Mesenchymal stem cell (in vitro differentiated cells and primary cell): ENCODE measurements around the gene GFRA4.

Experiments used
- DNase-seq: peaks from one replicate; pipeline ENCODE4 v3.0.0-alpha.2; 2013
- H2AFZ ChIP-seq: one replicate; pipeline ENCODE4 v1.6.1; 2013; ENCODE audit warnings: low read depth, mild to moderate bottlenecking, control low read depth, inconsistent platforms, low read length, moderate library complexity
- H2AK5ac ChIP-seq: 2 replicates; pipeline ENCODE4 v1.6.1; 2013; ENCODE audit warnings: low read length, moderate library complexity, mild to moderate bottlenecking, inconsistent platforms; ENCODE audit not compliant: severe bottlenecking
- H2BK120ac ChIP-seq: one replicate; pipeline ENCODE4 v1.6.1; 2013; ENCODE audit warnings: low read depth, mild to moderate bottlenecking, inconsistent platforms, low read length, moderate library complexity
- H2BK12ac ChIP-seq, 2 experiments: one replicate each; pipeline ENCODE4 v1.6.1; 2013; ENCODE audit warnings: inconsistent platforms in 2 of 2, low read length in 2 of 2, mild to moderate bottlenecking in 2 of 2, moderate library complexity in 2 of 2, control low read depth in 1 of 2
- H2BK15ac ChIP-seq: one replicate; pipeline ENCODE4 v1.6.1; 2013; ENCODE audit warnings: mild to moderate bottlenecking, low read depth, inconsistent platforms; ENCODE audit not compliant: poor library complexity, severe bottlenecking
- H2BK5ac ChIP-seq: 2 replicates; pipeline ENCODE4 v1.6.1; 2013; ENCODE audit warnings: low read depth, mild to moderate bottlenecking, low read length, control low read depth, inconsistent platforms; ENCODE audit not compliant: poor library complexity, severe bottlenecking
- H3K14ac ChIP-seq, 2 experiments: one replicate each; pipeline ENCODE4 v1.6.1; 2013; ENCODE audit warnings: inconsistent platforms in 2 of 2, low read length in 2 of 2, control low read depth in 1 of 2, mild to moderate bottlenecking in 1 of 2, moderate library complexity in 1 of 2
- H3K18ac ChIP-seq, 2 experiments: one replicate each; pipeline ENCODE4 v1.6.1; 2013; ENCODE audit warnings: inconsistent platforms in 2 of 2, low read length in 2 of 2, control low read depth in 1 of 2, low read depth in 1 of 2, mild to moderate bottlenecking in 1 of 2
- H3K23ac ChIP-seq, 2 experiments: one replicate each; pipeline ENCODE4 v1.6.1; 2013; ENCODE audit warnings: inconsistent platforms in 2 of 2, low read length in 2 of 2, mild to moderate bottlenecking in 2 of 2, moderate library complexity in 2 of 2, control low read depth in 1 of 2
- H3K27ac ChIP-seq: 2 replicates; pipeline ENCODE4 v1.5.1; 2013; ENCODE audit warnings: mild to moderate bottlenecking, moderate library complexity, low read length, control low read depth, inconsistent platforms; ENCODE audit not compliant: poor library complexity, severe bottlenecking
- H3K27me3 ChIP-seq, 2 experiments: 2 replicates each; pipeline versions ENCODE4 v1.6.1 to v1.7.0; 2013; ENCODE audit warnings: low read length in 2 of 2, mild to moderate bottlenecking in 2 of 2, moderate library complexity in 2 of 2, control low read depth in 1 of 2, inconsistent platforms in 1 of 2; ENCODE audit not compliant: control insufficient read depth in 1 of 2, insufficient read depth in 1 of 2
- H3K36me3 ChIP-seq, 2 experiments: 2 replicates each; pipeline versions ENCODE4 v1.6.1 to v1.7.0; 2013; ENCODE audit warnings: low read length in 2 of 2, control low read depth in 1 of 2, inconsistent platforms in 1 of 2, low read depth in 1 of 2, mild to moderate bottlenecking in 1 of 2; ENCODE audit not compliant: insufficient read depth in 2 of 2, control insufficient read depth in 1 of 2
- H3K4ac ChIP-seq, 2 experiments: one replicate each; pipeline ENCODE4 v1.6.1; 2013; ENCODE audit warnings: inconsistent platforms in 2 of 2, low read length in 2 of 2, mild to moderate bottlenecking in 2 of 2, moderate library complexity in 2 of 2, control low read depth in 1 of 2, low read depth in 1 of 2
- H3K4me1 ChIP-seq: 2 replicates; pipeline ENCODE4 v1.6.1; 2013; ENCODE audit warnings: low read depth, low read length, control low read depth; ENCODE audit not compliant: control insufficient read depth, insufficient read depth
- H3K4me2 ChIP-seq: 2 replicates; pipeline ENCODE4 v1.6.1; 2013; ENCODE audit warnings: low read length, mild to moderate bottlenecking, inconsistent platforms; ENCODE audit not compliant: poor library complexity, severe bottlenecking
- H3K4me3 ChIP-seq, 2 experiments: 2 replicates each; pipeline versions ENCODE4 v1.5.1 to v1.7.0; 2013; ENCODE audit warnings: low read length in 2 of 2, mild to moderate bottlenecking in 2 of 2, control low read depth in 1 of 2, low read depth in 1 of 2; ENCODE audit not compliant: insufficient read depth in 1 of 2
- H3K79me1 ChIP-seq: replicated peaks from 2 replicates; pipeline ENCODE4 v1.6.1; 2013; ENCODE audit warnings: mild to moderate bottlenecking, control low read depth, low read length, inconsistent platforms; ENCODE audit not compliant: poor library complexity, severe bottlenecking
- H3K9ac ChIP-seq: 2 replicates; pipeline ENCODE4 v1.7.0; 2013; ENCODE audit warnings: mild to moderate bottlenecking, low read length, moderate library complexity
- H3K9me3 ChIP-seq: 2 replicates; pipeline ENCODE4 v1.7.0; 2013; ENCODE audit warnings: mild to moderate bottlenecking, low read length; ENCODE audit not compliant: control insufficient read depth
- H4K8ac ChIP-seq: one replicate; pipeline ENCODE4 v1.6.1; 2013; ENCODE audit warnings: inconsistent platforms, mild to moderate bottlenecking, low read length, moderate library complexity
- H4K91ac ChIP-seq: one replicate; pipeline ENCODE4 v1.6.1; 2013; ENCODE audit warnings: mild to moderate bottlenecking, low read length, inconsistent platforms
- WGBS: methylation state at CpG from one replicate; pipeline ENCODE4 v1.1.7; 2013; ENCODE audit warnings: mixed read lengths; 5-methylcytosine and 5-hydroxymethylcytosine counted together

Gene GFRA4

DNA sequence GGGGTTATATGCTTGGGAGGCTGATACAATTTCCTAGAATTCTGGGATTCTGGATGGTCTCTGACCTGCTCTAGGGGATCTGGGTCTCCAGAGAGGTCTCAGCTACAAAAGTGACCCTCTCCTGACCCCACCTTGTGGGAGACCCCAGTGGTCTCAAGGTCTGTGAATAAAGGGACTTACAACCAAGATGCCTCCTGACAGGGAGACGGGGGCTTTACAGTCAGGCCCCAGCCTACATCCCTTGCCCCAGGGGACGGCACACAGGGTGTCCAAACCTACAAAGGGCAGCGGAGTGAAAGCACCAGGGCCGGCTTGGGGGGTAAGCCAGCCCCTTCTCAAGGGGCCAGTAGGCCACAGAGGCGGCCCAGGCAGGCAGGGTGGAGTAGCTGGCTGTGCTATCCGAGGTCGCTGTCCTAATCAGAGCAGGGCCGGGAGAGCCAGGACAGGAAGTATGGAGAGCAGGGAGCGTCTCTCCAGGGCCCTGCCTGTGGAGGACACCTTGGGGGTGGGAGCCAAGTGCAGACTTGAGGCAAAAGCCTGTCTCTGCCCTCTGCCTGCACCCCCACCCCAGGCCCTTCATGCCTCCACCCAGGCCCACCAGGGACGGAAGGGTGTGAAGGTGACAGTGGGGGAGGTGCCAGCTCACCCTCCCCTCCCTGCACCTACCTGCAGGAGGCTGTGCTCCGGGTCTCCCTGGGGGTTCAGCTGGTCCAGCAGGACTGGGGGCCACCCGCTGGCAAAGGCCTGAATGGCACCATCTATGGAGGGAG lies 3.5 kb downstream of the GFRA4 start:
- WGBS = 80% methylated on average over 11 of the region's 12 CpGs
- Histone ChIP-seq H3K4me1 (peaks cover 5% of the 10 kb centered on the region), H2AFZ (no peak overlapping the region), H3K36me3 (no peaks in the 10 kb centered on the region), H2BK5ac (no peak overlapping the region), H2BK15ac (no peak overlapping the region), H4K8ac (no peak overlapping the region), H3K27ac (no peak overlapping the region), H3K4me3 (no peak overlapping the region), H3K23ac (no peak overlapping the region), H3K27me3 (peaks cover 32 to 61% of the 10 kb centered on the region in 2 experiments), H3K14ac (no peak overlapping the region), H4K91ac (no peak overlapping the region), H3K4me2 (no peak overlapping the region), H3K9ac (no peak overlapping the region), H3K9me3 (no peaks in the 10 kb centered on the region), H3K4ac (no peak overlapping the region), H2AK5ac (no peak overlapping the region), H2BK12ac (no peak overlapping the region), H3K79me1 (no peaks in the 10 kb centered on the region), H2BK120ac (no peak overlapping the region), H3K18ac (no peak overlapping the region)
- no peak for DNase-seq

- Histone ChIP-seq H3K79me1 (no peaks in the 10 kb centered on the region), H3K9me3 (no peaks in the 10 kb centered on the region), H2BK15ac (no peak overlapping the region), H3K4me2 (no peak overlapping the region), H2BK5ac (no peak overlapping the region), H2BK120ac (no peak overlapping the region), H3K14ac (no peak overlapping the region), H3K4me3 (no peak overlapping the region), H3K4ac (no peak overlapping the region), H3K4me1 (peaks cover 10% of the 10 kb centered on the region), H2AK5ac (no peak overlapping the region), H3K9ac (no peak overlapping the region), H3K23ac (no peak overlapping the region), H3K27me3 (peaks cover 32 to 61% of the 10 kb centered on the region in 2 experiments), H3K27ac (no peak overlapping the region), H3K18ac (no peak overlapping the region), H2BK12ac (no peak overlapping the region), H3K36me3 (no peaks in the 10 kb centered on the region), H4K91ac (no peak overlapping the region), H2AFZ (no peak overlapping the region), H4K8ac (no peak overlapping the region)
- WGBS = 79% methylated on average over 8 of the region's 8 CpGs
- DNase-seq = no peak
Measured at GRCh38 chr20:3658716-3659491, 4.3 kb downstream of the GFRA4 start.

- Histone ChIP-seq H4K91ac (no peak overlapping the region), H2BK5ac (no peak overlapping the region), H3K4me2 (no peak overlapping the region), H2AK5ac (no peak overlapping the region), H3K4ac (no peak overlapping the region), H2AFZ (no peak overlapping the region), H4K8ac (no peak overlapping the region), H3K18ac (no peak overlapping the region), H3K14ac (no peak overlapping the region), H2BK120ac (no peak overlapping the region), H2BK12ac (no peak overlapping the region), H3K27ac (no peak overlapping the region), H3K4me3 (no peak overlapping the region), H3K9me3 (peaks cover 4% of the 10 kb centered on the region), H3K23ac (no peak overlapping the region), H2BK15ac (no peak overlapping the region), H3K27me3 (peaks cover 29 to 58% of the 10 kb centered on the region in 2 experiments), H3K79me1 (no peaks in the 10 kb centered on the region), H3K36me3 (no peaks in the 10 kb centered on the region), H3K4me1 (peaks cover 11% of the 10 kb centered on the region), H3K9ac (no peak overlapping the region)
- no peak for DNase-seq
- 87% methylated on average over 7 of the region's 7 CpGs for WGBS
Measured at GRCh38 chr20:3658019-3658715, 5.0 kb downstream of the GFRA4 start.

DNA sequence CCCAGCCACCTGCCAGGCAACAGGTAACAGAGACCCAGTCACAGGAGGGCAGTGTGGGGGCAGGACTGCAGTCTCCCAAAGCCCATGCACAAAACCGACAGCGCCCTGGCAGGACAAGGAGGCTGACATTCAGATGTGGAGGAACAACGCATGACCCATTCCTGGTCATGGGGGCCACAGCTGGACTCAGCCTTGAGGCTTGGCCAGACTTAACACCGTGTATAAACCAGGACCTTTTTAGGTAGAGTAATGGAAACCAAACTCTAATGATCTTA lies 8.1 kb downstream of the GFRA4 start:
- Histone ChIP-seq H3K4me3 (no peak overlapping the region), H2BK5ac (no peak overlapping the region), H3K9me3 (peaks cover 4% of the 10 kb centered on the region), H2AK5ac (no peak overlapping the region), H4K8ac (no peak overlapping the region), H4K91ac (no peak overlapping the region), H3K18ac (no peak overlapping the region), H3K79me1 (no peaks in the 10 kb centered on the region), H3K23ac (no peak overlapping the region), H3K36me3 (peaks cover 2 to 4% of the 10 kb centered on the region in 2 experiments), H3K4me1 (peaks cover 16% of the 10 kb centered on the region), H3K14ac (no peak overlapping the region), H3K9ac (no peak overlapping the region), H2BK120ac (no peak overlapping the region), H2AFZ (no peak overlapping the region), H3K4me2 (no peak overlapping the region), H3K27ac (no peak overlapping the region), H3K27me3 (peaks cover 11 to 30% of the 10 kb centered on the region in 2 experiments), H2BK12ac (no peak overlapping the region), H3K4ac (no peak overlapping the region), H2BK15ac (no peak overlapping the region)
- 81% methylated on average over 4 of the region's 4 CpGs for WGBS
- no peak for DNase-seq
